ENCODE results near the gene AREL1.

AREL1 gene

GRCh38 chr14:74661726-74662450 lies 51.0 kb downstream of the AREL1 start:
- TF ChIP-seq CEBPB (IDR thresholded peaks at IDR 0.05): no peak
- no peak for TF ChIP-seq RAD21 (IDR thresholded peaks at IDR 0.05; ENCODE audit: low read depth)
- no peak for TF ChIP-seq TAF1 (IDR thresholded peaks at IDR 0.05; ENCODE audit: low read depth)
- TF ChIP-seq FOXM1 (IDR thresholded peaks at IDR 0.05; ENCODE audit: borderline replicate concordance, low read depth): no peak
- TF ChIP-seq TEAD4 (IDR thresholded peaks at IDR 0.05): no peak
- no peak for TF ChIP-seq YY1 (IDR thresholded peaks at IDR 0.05; ENCODE audit: low read depth)
- no peak for TF ChIP-seq USF1 (IDR thresholded peaks at IDR 0.05)
- TF ChIP-seq EP300 (IDR thresholded peaks at IDR 0.05; ENCODE audit: borderline replicate concordance): no peak
- TF ChIP-seq EGR1 (IDR thresholded peaks at IDR 0.05): no peak
- TF ChIP-seq TCF12 (IDR thresholded peaks at IDR 0.05; ENCODE audit: low read depth): no peak
- no peak for TF ChIP-seq ZBTB7A (IDR thresholded peaks at IDR 0.05; ENCODE audit: low read depth)
- no peak for TF ChIP-seq CREB1 (IDR thresholded peaks at IDR 0.05; ENCODE audit: low read depth)
- no peak for TF ChIP-seq NFIC (IDR thresholded peaks at IDR 0.05)
- no peak for TF ChIP-seq REST (IDR thresholded peaks at IDR 0.05; ENCODE audit: low read depth)
- TF ChIP-seq MAX (IDR thresholded peaks at IDR 0.05): no peak

GRCh38 chr14:74660863-74661262 lies 52.0 kb downstream of the AREL1 start:
- TF ChIP-seq EP300 (IDR thresholded peaks at IDR 0.05; ENCODE audit: borderline replicate concordance): no peak
- peak; percentile 85 for TF ChIP-seq REST (IDR thresholded peaks at IDR 0.05; ENCODE audit: low read depth)

- TF ChIP-seq EGR1 (IDR thresholded peaks at IDR 0.05) (no peak), TCF12 (IDR thresholded peaks at IDR 0.05; ENCODE audit: low read depth) (no peak), TAF1 (IDR thresholded peaks at IDR 0.05; ENCODE audit: low read depth) (no peak), TEAD4 (IDR thresholded peaks at IDR 0.05) (no peak), EP300 (IDR thresholded peaks at IDR 0.05; ENCODE audit: borderline replicate concordance) (no peak), MAX (IDR thresholded peaks at IDR 0.05) (no peak), FOXM1 (IDR thresholded peaks at IDR 0.05; ENCODE audit: borderline replicate concordance, low read depth) (no peak), RAD21 (IDR thresholded peaks at IDR 0.05; ENCODE audit: low read depth) (no peak), USF1 (IDR thresholded peaks at IDR 0.05) (no peak), YY1 (IDR thresholded peaks at IDR 0.05; ENCODE audit: low read depth) (no peak), REST (IDR thresholded peaks at IDR 0.05; ENCODE audit: low read depth) (no peak), CEBPB (IDR thresholded peaks at IDR 0.05) (no peak)
Observed at GRCh38 chr14:74660167-74660566, 52.7 kb downstream of the AREL1 start.

GRCh38 chr14:74658535-74659131 lies 54.2 kb downstream of the AREL1 start:
- TF ChIP-seq USF1 (IDR thresholded peaks at IDR 0.05): no peak
- TF ChIP-seq CEBPB (IDR thresholded peaks at IDR 0.05): no peak
- TF ChIP-seq CREB1 (IDR thresholded peaks at IDR 0.05; ENCODE audit: low read depth): no peak
